Adipocyte (in vitro differentiated cells): ENCODE results near the gene CARNS1.

ENCODE experiments used
- DNase-seq: peaks from one replicate; pipeline ENCODE4 v3.0.0-alpha.2; 2015; ENCODE audit warnings: low read depth
- H3K27me3 ChIP-seq: replicated peaks from 2 replicates; pipeline ENCODE4 v1.7.0; 2013; ENCODE audit warnings: mild to moderate bottlenecking, low read length, moderate library complexity; ENCODE audit not compliant: control insufficient read depth, insufficient read depth
- H3K36me3 ChIP-seq: 2 replicates; pipeline ENCODE4 v1.7.0; 2013; ENCODE audit warnings: low read length, mild to moderate bottlenecking, moderate library complexity; ENCODE audit not compliant: control insufficient read depth, insufficient read depth, severe bottlenecking
- H3K4me1 ChIP-seq: 2 replicates; pipeline ENCODE4 v1.7.0; 2013; ENCODE audit warnings: mild to moderate bottlenecking, low read length, moderate library complexity; ENCODE audit not compliant: control insufficient read depth, insufficient read depth
- H3K4me3 ChIP-seq: 2 replicates; pipeline ENCODE4 v1.7.0; 2013; ENCODE audit warnings: mild to moderate bottlenecking, low read length, moderate library complexity
- H3K9ac ChIP-seq: 2 replicates; pipeline ENCODE4 v1.7.0; 2013; ENCODE audit warnings: mild to moderate bottlenecking, low read length, moderate library complexity
- H3K9me3 ChIP-seq: 2 replicates; pipeline ENCODE4 v1.7.0; 2013; ENCODE audit warnings: mild to moderate bottlenecking, low read length, moderate library complexity; ENCODE audit not compliant: control insufficient read depth

CARNS1 gene

DNA sequence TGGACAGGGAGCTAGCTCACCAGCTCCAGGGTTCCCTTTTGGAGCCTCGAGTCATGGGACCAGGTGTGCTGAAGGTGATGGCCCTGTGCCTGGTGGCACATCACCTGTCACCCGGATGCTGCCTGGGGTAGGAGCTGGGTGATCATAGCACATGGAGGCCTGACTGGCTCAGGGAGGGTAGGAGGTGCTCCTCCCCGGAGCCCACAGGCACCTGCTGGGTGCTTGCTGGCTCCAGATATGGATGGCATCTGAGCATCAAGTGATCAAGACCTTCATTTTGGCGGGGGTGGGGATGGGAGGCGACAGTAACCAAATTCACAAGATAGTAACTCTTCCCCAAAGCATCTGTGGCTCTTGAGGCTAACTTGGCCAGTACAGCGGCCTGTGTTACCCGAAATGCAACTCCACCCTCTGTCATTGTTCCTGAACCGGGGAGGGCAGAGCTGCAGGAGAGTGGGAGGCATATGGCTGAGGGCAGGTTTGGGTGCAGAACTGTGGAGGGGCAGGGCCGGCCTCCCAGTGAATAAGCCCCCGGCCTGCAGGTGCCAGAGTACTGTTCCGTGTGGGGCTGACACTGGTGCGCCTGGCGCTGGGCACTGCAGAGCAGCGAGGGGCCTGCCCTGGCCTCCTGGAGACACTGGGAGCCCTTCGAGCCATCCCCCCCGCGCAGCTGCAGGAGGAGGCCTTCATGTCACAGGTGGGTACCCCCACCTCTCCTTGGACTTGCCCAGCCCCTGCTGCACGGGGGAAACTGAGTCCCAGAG is 6.9 kb upstream of the CARNS1 start:
- H3K9ac ChIP-seq: no peak overlapping the region
- H3K36me3 ChIP-seq: no peaks in the 10 kb centered on the region
- peaks cover 66% of the 10 kb centered on the region for H3K27me3 ChIP-seq
- no peak for DNase-seq
- no peak overlapping the region for H3K4me3 ChIP-seq
- H3K4me1 ChIP-seq: no peaks in the 10 kb centered on the region
- H3K9me3 ChIP-seq: no peaks in the 10 kb centered on the region

DNA sequence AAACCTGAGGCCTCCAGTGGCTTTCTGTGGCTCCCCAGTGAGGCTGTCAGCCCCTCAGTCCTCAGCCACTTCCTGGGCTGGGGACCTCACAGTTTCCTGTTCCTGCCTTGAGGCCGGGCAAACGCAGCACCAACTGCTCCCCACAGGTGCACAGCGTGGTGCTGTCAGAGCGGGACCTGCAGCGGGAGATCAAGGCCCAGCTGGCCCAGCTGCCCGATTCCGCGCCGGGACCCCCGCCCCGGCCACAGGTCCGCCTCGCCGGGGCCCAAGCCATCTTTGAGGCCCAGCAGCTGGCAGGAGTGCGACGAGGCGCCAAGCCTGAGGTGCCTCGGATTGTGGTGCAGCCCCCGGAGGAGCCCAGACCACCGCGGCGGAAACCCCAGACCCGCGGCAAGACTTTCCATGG is 6.2 kb upstream of the CARNS1 start:
- Histone ChIP-seq H3K36me3 (no peaks in the 10 kb centered on the region), H3K9me3 (no peaks in the 10 kb centered on the region), H3K4me1 (no peaks in the 10 kb centered on the region), H3K27me3 (peaks cover 66% of the 10 kb centered on the region), H3K4me3 (no peak overlapping the region), H3K9ac (no peak overlapping the region)
- DNase-seq: no peak

DNA sequence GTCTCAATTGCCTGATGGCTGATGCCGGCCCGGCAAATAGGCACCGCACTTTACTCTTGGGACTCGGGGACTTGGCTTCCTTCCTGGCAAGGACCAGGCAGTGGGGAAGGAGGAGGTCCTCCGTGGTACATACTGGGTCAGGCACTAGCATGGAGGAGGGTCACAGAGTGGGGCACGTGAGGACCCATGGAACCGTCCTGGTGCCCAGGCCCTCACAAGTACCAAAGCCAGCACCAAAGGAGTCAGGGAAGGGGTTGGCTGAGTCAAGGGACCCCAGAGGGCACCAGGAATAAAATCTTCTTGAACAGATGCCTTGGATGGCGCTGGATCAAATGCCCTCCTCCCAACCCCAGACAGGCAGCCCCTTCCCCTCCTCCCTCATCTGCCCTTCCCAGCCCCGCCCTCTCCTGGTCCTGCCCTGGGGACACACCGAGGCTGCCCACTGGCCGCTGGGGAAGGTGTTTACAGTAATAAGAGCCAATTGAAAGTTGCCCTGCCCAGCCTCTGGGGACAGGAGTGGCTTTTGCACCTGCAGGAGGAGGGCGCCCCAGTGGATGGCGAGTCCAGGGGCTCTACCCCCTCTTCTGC is 5.6 kb upstream of the CARNS1 start:
- Histone ChIP-seq H3K9ac (no peak overlapping the region), H3K36me3 (no peaks in the 10 kb centered on the region), H3K4me1 (no peaks in the 10 kb centered on the region), H3K9me3 (no peaks in the 10 kb centered on the region), H3K27me3 (peaks cover 70% of the 10 kb centered on the region), H3K4me3 (no peak overlapping the region)
- DNase-seq: no peak

DNA sequence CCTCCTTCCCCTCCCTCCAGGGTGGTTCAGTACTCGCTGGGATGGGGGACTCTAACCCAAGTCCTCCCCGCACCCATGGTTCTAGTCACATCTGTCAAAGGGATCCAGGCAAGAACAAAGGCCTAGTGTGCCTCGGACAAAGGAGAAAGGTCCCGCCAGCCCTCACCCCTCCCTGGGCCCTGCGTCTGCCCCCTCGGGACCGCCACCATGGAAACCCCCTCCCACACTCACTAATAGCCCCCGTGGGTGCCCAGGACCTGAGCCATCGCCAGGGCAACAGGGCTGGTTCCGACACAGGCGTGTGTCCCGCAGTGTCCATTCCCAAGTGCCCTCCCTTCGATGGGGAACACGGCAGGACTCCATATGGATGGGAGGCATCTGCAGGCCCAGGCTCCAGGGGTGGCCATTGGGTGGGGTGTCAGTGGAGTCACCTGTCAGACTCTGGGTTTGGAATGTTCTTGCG is 5.1 kb upstream of the CARNS1 start:
- no peak overlapping the region for H3K4me3 ChIP-seq
- H3K9ac ChIP-seq: no peak overlapping the region
- H3K4me1 ChIP-seq: no peaks in the 10 kb centered on the region
- H3K9me3 ChIP-seq: no peaks in the 10 kb centered on the region
- peaks cover 73% of the 10 kb centered on the region for H3K27me3 ChIP-seq
- no peak for DNase-seq
- H3K36me3 ChIP-seq: no peaks in the 10 kb centered on the region

DNA sequence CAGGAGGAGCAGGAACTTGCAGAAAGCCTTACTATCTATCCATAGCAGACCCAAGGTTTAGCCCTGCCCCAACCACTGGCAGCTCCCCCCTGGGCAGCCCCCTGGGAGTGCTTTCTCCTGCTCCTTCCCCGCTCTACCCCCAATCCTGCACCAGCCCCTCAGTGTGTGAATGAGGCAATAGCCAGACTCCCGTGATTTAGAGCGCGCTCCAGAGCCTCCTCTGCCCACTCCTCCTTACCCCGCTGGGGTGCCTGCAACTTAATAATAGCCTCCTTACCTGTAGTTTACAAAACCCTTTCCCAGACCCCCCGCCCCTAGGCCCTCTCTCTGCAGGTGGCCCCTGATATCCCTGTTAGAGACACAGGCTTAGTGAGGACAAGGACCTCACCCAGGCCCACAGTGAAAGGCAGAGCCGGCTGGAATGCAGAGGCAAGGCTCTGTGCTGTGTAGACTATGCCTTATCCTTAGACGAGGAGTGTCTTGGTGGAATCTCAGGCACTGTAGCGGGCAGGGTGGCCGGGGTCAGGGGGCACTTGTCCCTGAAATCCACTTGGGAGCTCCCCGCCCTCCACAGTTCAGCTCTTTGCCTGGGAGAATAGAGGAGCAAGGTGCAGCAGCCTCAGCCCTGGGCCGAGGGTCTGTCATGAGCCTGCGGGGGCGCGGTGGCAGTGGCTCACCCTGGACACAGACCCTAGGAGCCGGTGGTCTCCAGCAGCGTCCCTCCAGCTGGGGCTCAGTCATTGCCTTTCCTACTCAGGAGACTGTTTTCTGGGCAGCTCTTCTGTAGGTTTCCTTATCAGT is 4.3 kb upstream of the CARNS1 start:
- DNase-seq: no peak
- Histone ChIP-seq H3K4me3 (no peak overlapping the region), H3K9ac (no peak overlapping the region), H3K9me3 (no peaks in the 10 kb centered on the region), H3K27me3 (peaks cover 73% of the 10 kb centered on the region), H3K36me3 (no peaks in the 10 kb centered on the region), H3K4me1 (no peaks in the 10 kb centered on the region)

GRCh38 chr11:67411785-67412152 is 3.7 kb upstream of the CARNS1 start:
- Histone ChIP-seq H3K27me3 (peaks cover 73% of the 10 kb centered on the region), H3K4me3 (no peak overlapping the region), H3K4me1 (no peaks in the 10 kb centered on the region), H3K9ac (no peak overlapping the region), H3K9me3 (no peaks in the 10 kb centered on the region), H3K36me3 (no peaks in the 10 kb centered on the region)
- no peak for DNase-seq

DNA sequence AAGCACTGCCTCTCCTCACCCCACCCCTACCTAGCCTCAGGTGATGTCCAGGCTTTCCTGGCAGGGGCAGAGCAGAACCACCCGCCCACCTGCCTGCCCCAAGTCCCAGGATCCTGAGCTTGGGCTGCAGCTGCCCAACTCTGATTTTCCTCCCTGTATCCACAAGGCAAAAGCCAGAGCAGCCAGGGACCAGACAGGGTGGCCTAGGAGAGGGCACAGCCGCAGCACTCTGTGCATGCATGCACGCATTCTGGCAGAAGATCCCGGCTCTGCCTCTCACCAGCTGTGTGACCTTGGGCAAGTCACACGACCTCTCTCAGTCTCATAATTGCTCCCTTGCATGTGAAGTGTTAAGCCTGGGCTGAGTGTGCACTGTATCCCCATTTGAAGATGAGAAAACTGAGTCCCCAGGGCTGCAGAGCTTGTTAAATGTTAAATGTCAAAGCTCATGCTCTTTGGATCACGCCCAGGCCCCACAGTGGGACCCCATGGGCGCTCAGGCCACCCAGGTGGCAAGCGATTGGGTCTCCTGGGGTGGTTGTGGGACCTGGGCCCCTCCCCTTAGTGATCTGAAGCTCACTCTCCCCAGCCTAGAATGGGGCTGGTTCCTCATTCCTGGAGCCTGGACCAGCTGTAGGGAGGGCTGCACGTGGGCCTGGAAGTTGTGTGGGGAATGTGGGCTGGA is 2.8 kb upstream of the CARNS1 start:
- DNase-seq: no peak

DNA sequence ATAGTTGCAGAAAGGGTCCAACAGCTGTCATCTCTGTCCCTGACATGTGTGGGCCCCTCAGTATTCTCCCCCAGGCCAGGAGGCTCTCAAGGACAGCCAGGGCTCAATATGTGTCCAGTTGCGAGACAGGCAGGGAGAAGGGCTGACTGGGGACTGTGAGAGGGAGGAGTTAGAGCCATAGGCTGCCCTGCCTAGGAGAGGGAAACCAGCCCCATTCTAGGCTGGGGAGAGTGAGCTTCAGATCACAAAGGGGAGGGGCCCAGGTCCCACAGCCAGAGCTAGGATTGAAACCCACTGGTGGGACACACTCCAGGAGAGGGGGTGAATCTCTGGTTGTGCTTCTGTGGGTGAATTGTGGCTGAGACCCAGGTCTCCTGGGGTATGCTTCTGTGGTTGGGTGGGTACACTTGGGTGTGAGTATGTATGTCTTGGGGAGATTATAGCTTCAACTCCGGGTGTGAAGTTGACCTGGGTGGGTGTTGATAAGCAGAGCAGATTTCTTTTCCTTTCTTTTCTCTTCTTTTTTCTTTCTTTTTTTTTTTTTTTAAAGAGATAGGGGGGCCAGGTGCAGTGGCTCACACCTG is 2.1 kb upstream of the CARNS1 start:
- no peak overlapping the region for H3K4me3 ChIP-seq
- no peaks in the 10 kb centered on the region for H3K36me3 ChIP-seq
- H3K4me1 ChIP-seq: no peaks in the 10 kb centered on the region
- DNase-seq: no peak
- no peak overlapping the region for H3K9ac ChIP-seq
- peaks cover 58% of the 10 kb centered on the region for H3K27me3 ChIP-seq
- H3K9me3 ChIP-seq: no peaks in the 10 kb centered on the region

More for the DNA sequence above, 2.8 kb upstream of the CARNS1 start:
- no peak overlapping the region for H3K4me3 ChIP-seq
- no peaks in the 10 kb centered on the region for H3K4me1 ChIP-seq
- peaks cover 64% of the 10 kb centered on the region for H3K27me3 ChIP-seq
- no peak overlapping the region for H3K9ac ChIP-seq
- no peaks in the 10 kb centered on the region for H3K36me3 ChIP-seq
- H3K9me3 ChIP-seq: no peaks in the 10 kb centered on the region

GRCh38 chr11:67416416-67417335 is 1.2 kb downstream of the CARNS1 start:
- H3K4me1 ChIP-seq: peaks cover 4% of the 10 kb centered on the region
- H3K9me3 ChIP-seq: no peaks in the 10 kb centered on the region
- no peak overlapping the region for H3K4me3 ChIP-seq
- H3K9ac ChIP-seq: no peak overlapping the region
- no peaks in the 10 kb centered on the region for H3K36me3 ChIP-seq
- peaks cover 26% of the 10 kb centered on the region for H3K27me3 ChIP-seq
- DNase-seq: no peak

GRCh38 chr11:67417425-67417824 is 1.9 kb downstream of the CARNS1 start:
- DNase-seq: no peak
- peaks cover 19% of the 10 kb centered on the region for H3K27me3 ChIP-seq
- H3K9ac ChIP-seq: no peak overlapping the region
- no peaks in the 10 kb centered on the region for H3K36me3 ChIP-seq
- H3K4me1 ChIP-seq: peaks cover 4% of the 10 kb centered on the region
- H3K4me3 ChIP-seq: no peak overlapping the region
- H3K9me3 ChIP-seq: no peaks in the 10 kb centered on the region
